CD14-positive monocyte (primary cell): Measurements from ENCODE around the gene TEAD1. TPM values are rescaled to one million over a fixed set of nuclear protein-coding genes. Genes with fewer than 3 reads are reported as not detected.

Experiments
- DNase-seq, 3 donors: peaks; one replicate each; pipeline ENCODE4 v3.0.0-alpha.2; 2011 to 2022
- H2AFZ ChIP-seq: 2 replicates; pipeline ENCODE4 v1.6.0; 2012; ENCODE audit warnings: mild to moderate bottlenecking, low read depth, low read length, inconsistent platforms; ENCODE audit not compliant: insufficient read depth, poor library complexity, severe bottlenecking
- H3K27ac ChIP-seq, 2 donors: 1 replicate in 1 of 2; 2 replicates in 1 of 2; pipeline ENCODE4 v1.5.1; 2012 to 2013; ENCODE audit warnings: low read length in 2 of 2, control low read depth in 1 of 2, inconsistent platforms in 1 of 2, low read depth in 1 of 2, mild to moderate bottlenecking in 1 of 2
- H3K27me3 ChIP-seq, 2 donors: one replicate each; pipeline versions ENCODE4 v1.6.0 to v1.6.1; 2011 to 2013; ENCODE audit warnings: low read length in 2 of 2; ENCODE audit not compliant: control insufficient read depth in 2 of 2, insufficient read depth in 2 of 2
- H3K36me3 ChIP-seq, 2 donors: replicated peaks in 1 of 2; 1 replicate in 1 of 2; 2 replicates in 1 of 2; pipeline versions ENCODE4 v1.5.1 to v1.6.1; 2012 to 2013; ENCODE audit warnings: low read length in 2 of 2, control low read depth in 1 of 2, inconsistent platforms in 1 of 2, mild to moderate bottlenecking in 1 of 2; ENCODE audit not compliant: insufficient read depth in 2 of 2, control insufficient read depth in 1 of 2
- H3K4me1 ChIP-seq, 2 donors: 1 replicate in 1 of 2; 2 replicates in 1 of 2; pipeline versions ENCODE4 v1.5.1 to v1.6.1; 2012 to 2013; ENCODE audit warnings: low read length in 2 of 2, control low read depth in 1 of 2, inconsistent platforms in 1 of 2, mild to moderate bottlenecking in 1 of 2, moderate library complexity in 1 of 2; ENCODE audit not compliant: insufficient read depth in 2 of 2, control insufficient read depth in 1 of 2
- H3K4me2 ChIP-seq: replicated peaks from 2 replicates; pipeline ENCODE3; 2012; ENCODE audit warnings: low read length, moderate library complexity, mild to moderate bottlenecking; ENCODE audit not compliant: poor library complexity, severe bottlenecking; ENCODE audit errors: extremely low read depth
- H3K4me3 ChIP-seq, 3 experiments: fragments of 200-600 bp in 1 of 3; sonication (generic) in 1 of 3; replicated peaks in 1 of 3; 1 replicate in 2 of 3; 2 replicates in 1 of 3; pipeline ENCODE4 v1.5.1; 2011 to 2013; ENCODE audit warnings: low read length in 3 of 3, mild to moderate bottlenecking in 3 of 3, control low read depth in 2 of 3, low read depth in 2 of 3, inconsistent platforms in 1 of 3, moderate library complexity in 1 of 3
- H3K79me2 ChIP-seq: 2 replicates; pipeline ENCODE4 v1.6.0; 2012; ENCODE audit warnings: mild to moderate bottlenecking, control low read depth, inconsistent platforms, low read length, moderate library complexity; ENCODE audit not compliant: insufficient read depth
- H3K9ac ChIP-seq: 2 replicates; pipeline ENCODE4 v1.6.0; 2017; ENCODE audit warnings: low read length, mild to moderate bottlenecking; ENCODE audit not compliant: insufficient read depth, poor library complexity, severe bottlenecking
- H3K9me3 ChIP-seq, 2 donors: replicated peaks in 1 of 2; 1 replicate in 1 of 2; 2 replicates in 1 of 2; pipeline versions ENCODE4 v1.5.1 to v1.6.1; 2012 to 2013; ENCODE audit warnings: low read length in 2 of 2, control low read depth in 1 of 2; ENCODE audit not compliant: control insufficient read depth in 1 of 2, insufficient read depth in 1 of 2
- H4K20me1 ChIP-seq: 2 replicates; pipeline ENCODE4 v1.6.0; 2012; ENCODE audit warnings: mild to moderate bottlenecking, low read length, control low read depth, moderate library complexity; ENCODE audit not compliant: insufficient read depth
- H3K27ac Mint-ChIP-seq, 7 donors: one replicate each; pipeline ENCODE4 v1.8.0; 2020; ENCODE audit warnings: mild to moderate bottlenecking in 7 of 7, mixed read lengths in 7 of 7, moderate library complexity in 6 of 7, inconsistent platforms in 2 of 7
- H3K27me3 Mint-ChIP-seq, 3 donors: one replicate each; pipeline ENCODE4 v1.8.0; 2021 to 2022; ENCODE audit warnings: low read depth in 3 of 3, mild to moderate bottlenecking in 3 of 3, mixed read lengths in 3 of 3, moderate library complexity in 3 of 3, inconsistent platforms in 1 of 3
- H3K36me3 Mint-ChIP-seq, 2 donors: one replicate each; pipeline ENCODE4 v1.8.0; 2020; ENCODE audit warnings: mixed read lengths in 2 of 2, inconsistent platforms in 1 of 2, mild to moderate bottlenecking in 1 of 2
- H3K4me1 Mint-ChIP-seq: one replicate; pipeline ENCODE4 v1.8.0; 2020; ENCODE audit warnings: mild to moderate bottlenecking, mixed read lengths
- H3K4me3 Mint-ChIP-seq, 2 donors: one replicate each; pipeline ENCODE4 v1.8.0; 2020; ENCODE audit warnings: mild to moderate bottlenecking in 2 of 2, mixed read lengths in 2 of 2, moderate library complexity in 1 of 2
- H3K9me3 Mint-ChIP-seq, 7 donors: one replicate each; pipeline ENCODE4 v1.8.0; 2020 to 2022; ENCODE audit warnings: mixed read lengths in 7 of 7, mild to moderate bottlenecking in 6 of 7, moderate library complexity in 6 of 7, inconsistent platforms in 2 of 7
- WGBS: methylation state at CpG from one replicate; pipeline ENCODE4 v1.1.5; 2013; ENCODE audit warnings: missing lambda C conversion rate; ENCODE audit not compliant: insufficient coverage; 5-methylcytosine and 5-hydroxymethylcytosine counted together
- intact Hi-C, 2 donors: fragments of 100-400 bp; cut with micrococcal nuclease; formaldehyde crosslinking; loops; one replicate each; pipeline versions ENCODE4 v1.15.0 to v1.15.1; 2023
- polyA plus RNA-seq, 3 donors: library from polyadenylated mRNA; depleted of rRNA in 1 of 3; unstranded in 2 of 3; stranded (reverse) in 1 of 3; fragments of 300-500 nt in 2 of 3; fragments of >200 nt in 1 of 3; fragmentation: Illumina TruSeq in 2 of 3; gene quantifications; 1 replicate in 2 of 3; 2 replicates in 1 of 3; pipeline ENCODE4 v1.2.3, GENCODE V29; 2012 to 2021
- TF ChIP-seq, protein P1 (sequence below): fragments of 200-600 bp; IDR thresholded peaks from one replicate; pipeline ENCODE4 v1.8.0; 2022; ENCODE audit warnings: antibody characterized with exemption, mild to moderate bottlenecking

Gene TEAD1
- polyA plus RNA-seq, 3 donors = not detected

DNA sequence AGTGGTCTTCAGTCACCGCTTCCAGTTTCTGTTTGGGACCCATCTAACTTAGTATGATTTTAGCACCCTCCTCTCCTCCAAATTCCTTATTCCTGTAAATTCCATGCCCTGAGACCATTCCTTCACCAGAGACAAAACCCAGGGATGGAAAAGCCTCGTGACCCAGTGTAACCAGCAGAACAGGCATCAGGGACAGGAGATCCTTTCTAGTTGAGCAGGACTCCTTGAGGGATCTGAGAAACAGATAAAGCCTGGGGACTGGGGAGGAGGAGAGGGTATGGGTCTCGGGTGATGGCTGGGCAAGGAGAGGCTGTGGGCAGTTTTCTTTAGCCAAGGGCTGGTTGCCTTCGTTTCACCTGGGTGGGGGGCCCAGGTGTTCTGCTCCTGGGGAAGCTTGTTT lies 40.9 kb downstream of the TEAD1 start:
- H4K20me1 ChIP-seq = no peaks in the 10 kb centered on the region
- Mint-ChIP-seq H3K36me3 (no peaks in the 10 kb centered on the region), H3K27me3 (peaks cover 9 to 27% (median 13%) of the 10 kb centered on the region in 3 donors), H3K9me3 (no peaks in the 10 kb centered on the region), H3K4me1 (no peaks in the 10 kb centered on the region), H3K27ac (no peak overlapping the region), H3K4me3 (no peak overlapping the region)
- H3K79me2 ChIP-seq = no peaks in the 10 kb centered on the region
- H3K27me3 ChIP-seq = peaks cover 0 to 8% of the 10 kb centered on the region in 2 donors
- no peak overlapping the region for H3K4me3 ChIP-seq
- H3K9ac ChIP-seq = no peak overlapping the region
- no peaks in the 10 kb centered on the region for H3K9me3 ChIP-seq
- intact Hi-C loops = no loop called here
- DNase-seq = no peak
- TF ChIP-seq, protein P1, sequence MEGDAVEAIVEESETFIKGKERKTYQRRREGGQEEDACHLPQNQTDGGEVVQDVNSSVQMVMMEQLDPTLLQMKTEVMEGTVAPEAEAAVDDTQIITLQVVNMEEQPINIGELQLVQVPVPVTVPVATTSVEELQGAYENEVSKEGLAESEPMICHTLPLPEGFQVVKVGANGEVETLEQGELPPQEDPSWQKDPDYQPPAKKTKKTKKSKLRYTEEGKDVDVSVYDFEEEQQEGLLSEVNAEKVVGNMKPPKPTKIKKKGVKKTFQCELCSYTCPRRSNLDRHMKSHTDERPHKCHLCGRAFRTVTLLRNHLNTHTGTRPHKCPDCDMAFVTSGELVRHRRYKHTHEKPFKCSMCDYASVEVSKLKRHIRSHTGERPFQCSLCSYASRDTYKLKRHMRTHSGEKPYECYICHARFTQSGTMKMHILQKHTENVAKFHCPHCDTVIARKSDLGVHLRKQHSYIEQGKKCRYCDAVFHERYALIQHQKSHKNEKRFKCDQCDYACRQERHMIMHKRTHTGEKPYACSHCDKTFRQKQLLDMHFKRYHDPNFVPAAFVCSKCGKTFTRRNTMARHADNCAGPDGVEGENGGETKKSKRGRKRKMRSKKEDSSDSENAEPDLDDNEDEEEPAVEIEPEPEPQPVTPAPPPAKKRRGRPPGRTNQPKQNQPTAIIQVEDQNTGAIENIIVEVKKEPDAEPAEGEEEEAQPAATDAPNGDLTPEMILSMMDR = no peak
- no peak overlapping the region for H2AFZ ChIP-seq
- no peaks in the 10 kb centered on the region for H3K36me3 ChIP-seq
- no peak overlapping the region for H3K4me2 ChIP-seq
- no peaks in the 10 kb centered on the region for H3K4me1 ChIP-seq
- H3K27ac ChIP-seq = no peak overlapping the region
- 74% methylated on average over 3 of the region's 4 CpGs for WGBS

DNA sequence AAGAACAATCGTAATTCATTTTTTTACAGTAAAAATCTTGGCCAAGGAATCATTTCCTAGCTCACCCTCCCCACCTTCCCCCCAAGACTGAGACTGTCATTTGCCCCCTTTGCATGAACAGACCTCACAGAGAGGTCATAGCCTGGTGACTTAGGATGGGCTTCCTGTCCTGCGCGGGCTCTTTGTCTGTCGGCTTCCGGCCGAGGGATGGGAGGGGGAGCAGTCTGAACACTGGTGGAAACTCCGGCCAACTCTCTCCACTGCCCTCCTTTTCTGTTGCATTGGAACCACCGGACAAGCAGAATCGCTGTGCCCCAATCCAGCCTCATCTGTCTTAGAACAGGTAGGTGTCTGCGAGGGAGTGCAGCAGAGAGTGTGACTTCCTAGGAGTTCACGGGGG lies 41.7 kb downstream of the TEAD1 start:
- H3K4me1 ChIP-seq = no peaks in the 10 kb centered on the region
- no peaks in the 10 kb centered on the region for H3K9me3 ChIP-seq
- Mint-ChIP-seq H3K27ac (no peak overlapping the region), H3K27me3 (peaks cover 7 to 28% (median 15%) of the 10 kb centered on the region in 3 donors), H3K4me3 (no peak overlapping the region), H3K9me3 (no peaks in the 10 kb centered on the region), H3K4me1 (no peaks in the 10 kb centered on the region), H3K36me3 (no peaks in the 10 kb centered on the region)
- H4K20me1 ChIP-seq = no peaks in the 10 kb centered on the region
- TF ChIP-seq, protein P1 = no peak
- H3K4me3 ChIP-seq = no peak overlapping the region
- WGBS = 32% methylated on average over 5 of the region's 11 CpGs
- H3K9ac ChIP-seq = no peak overlapping the region
- no peak overlapping the region for H3K27ac ChIP-seq
- peaks cover 0 to 8% of the 10 kb centered on the region in 2 donors for H3K27me3 ChIP-seq
- no peak overlapping the region for H2AFZ ChIP-seq
- H3K79me2 ChIP-seq = no peaks in the 10 kb centered on the region
- H3K4me2 ChIP-seq = no peak overlapping the region
- no peaks in the 10 kb centered on the region for H3K36me3 ChIP-seq
- intact Hi-C loops = no loop called here
- DNase-seq = no peak
